Activated CD4-positive, alpha-beta T cell treated with anti-CD3 and anti-CD28 coated beads, Interleukin-2, amount 50 U/mL, for 24 hours (primary cell): ENCODE data around the gene ATP5IF1.

ENCODE experiments used
- DNase-seq, 2 donors: peaks; one replicate each; pipeline ENCODE4 v3.0.0-alpha.2; 2020; ENCODE audit warnings: low read depth in 1 of 2, low spot score in 1 of 2

ATP5IF1 gene

GRCh38 chr1:28235755-28236655 is at the start of gene ATP5IF1:
Gene ATP5IF1, plus strand, starts transcription at chr1:28236124. Its CDS starts 60 bp downstream, at chr1:28236184.
- DNase-seq = peak; percentile 82 to 96

GRCh38 chr1:28190337-28190979 is 45.5 kb upstream of the ATP5IF1 start:
- no peak for DNase-seq

- DNase-seq = no peak
Measured at GRCh38 chr1:28190996-28191645, 44.8 kb upstream of the ATP5IF1 start.

GRCh38 chr1:28193701-28194161 is 42.2 kb upstream of the ATP5IF1 start:
- no peak for DNase-seq

- no peak for DNase-seq
Measured at GRCh38 chr1:28194326-28195035, 41.4 kb upstream of the ATP5IF1 start.

GRCh38 chr1:28195780-28196179 is 40.1 kb upstream of the ATP5IF1 start:
- DNase-seq = no peak

GRCh38 chr1:28196330-28196729 is 39.6 kb upstream of the ATP5IF1 start:
- DNase-seq = no peak

- DNase-seq = no peak
Measured at GRCh38 chr1:28197682-28198415, 38.1 kb upstream of the ATP5IF1 start.

GRCh38 chr1:28199328-28200233 is 36.3 kb upstream of the ATP5IF1 start:
- peak in 1 of 2 donors; percentile 36 for DNase-seq

GRCh38 chr1:28200234-28200873 is 35.6 kb upstream of the ATP5IF1 start:
- no peak for DNase-seq

- DNase-seq = no peak
Measured at GRCh38 chr1:28205243-28205642, 30.7 kb upstream of the ATP5IF1 start.

- DNase-seq = peak; percentile 22 to 39
Measured at GRCh38 chr1:28208818-28209441, 27.0 kb upstream of the ATP5IF1 start.

GRCh38 chr1:28209700-28210099 is 26.2 kb upstream of the ATP5IF1 start:
- no peak for DNase-seq

GRCh38 chr1:28213315-28213714 is 22.6 kb upstream of the ATP5IF1 start:
- DNase-seq = no peak

GRCh38 chr1:28229089-28229488 is 6.8 kb upstream of the ATP5IF1 start:
- no peak for DNase-seq

GRCh38 chr1:28229996-28230395 is 5.9 kb upstream of the ATP5IF1 start:
- no peak for DNase-seq

GRCh38 chr1:28232558-28233263 is 3.2 kb upstream of the ATP5IF1 start, which contains the start of gene DNAJC8:
Gene DNAJC8, minus strand, starts transcription at chr1:28233029. Its CDS starts 31 bp downstream, at chr1:28232998.
- peak; percentile 91 to 93 for DNase-seq

- no peak for DNase-seq
Measured at GRCh38 chr1:28233264-28233606, 2.7 kb upstream of the ATP5IF1 start.
